Activated CD8-positive, alpha-beta T cell treated with anti-CD3 and anti-CD28 coated beads for 36 hours (primary cell): ENCODE results near the gene VSTM2L. TPM values are rescaled to one million over a fixed set of nuclear protein-coding genes. Genes with fewer than 3 reads are reported as not detected.

Experiments used
- ATAC-seq: fragments of 200-7000 bp; cut with Tn5 transposase; one replicate; pipeline ENCODE4 v1.10.0; 2021; ENCODE audit warnings: mild to moderate bottlenecking, moderate library complexity
- CTCF ChIA-PET: fragments of 350-600 bp; sonication (Branson Sonifier 250); formaldehyde crosslinking; loops from one replicate; lab custom pipeline; 2021; ENCODE audit warnings: antibody characterized with exemption; lab: Charles Lee
- POLR2A ChIA-PET: fragments of 350-600 bp; sonication (Branson Sonifier 250); formaldehyde crosslinking; loops from one replicate; lab custom pipeline; 2021; ENCODE audit warnings: antibody characterized with exemption; lab: Charles Lee
- DNase-seq: peaks from one replicate; pipeline ENCODE4 v3.0.0-alpha.2; 2020
- H3K27ac Mint-ChIP-seq: one replicate; pipeline ENCODE4 v1.8.0; 2021; ENCODE audit warnings: mild to moderate bottlenecking, mixed read lengths
- H3K27me3 Mint-ChIP-seq: one replicate; pipeline ENCODE4 v1.8.0; 2021; ENCODE audit warnings: mixed read lengths
- H3K36me3 Mint-ChIP-seq: one replicate; pipeline ENCODE4 v1.8.0; 2021; ENCODE audit warnings: low read depth, mixed read lengths
- H3K4me1 Mint-ChIP-seq: one replicate; pipeline ENCODE4 v1.8.0; 2021; ENCODE audit warnings: low read depth, mixed read lengths
- H3K4me3 Mint-ChIP-seq: one replicate; pipeline ENCODE4 v1.8.0; 2021; ENCODE audit warnings: mild to moderate bottlenecking, moderate library complexity, mixed read lengths
- H3K9me3 Mint-ChIP-seq: one replicate; pipeline ENCODE4 v1.8.0; 2021; ENCODE audit warnings: mixed read lengths
- intact Hi-C: fragments of 100-400 bp; cut with micrococcal nuclease; formaldehyde crosslinking; loops from one replicate; pipeline ENCODE4 v1.10.0; 2022
- total RNA-seq, 2 experiments: library from RNA; stranded (reverse); gene quantifications; one replicate each; pipeline ENCODE4 v1.2.3, GENCODE V29; 2021
- TF ChIP-seq, protein P1 (sequence below): fragments of 200-600 bp; IDR thresholded peaks from one replicate; pipeline ENCODE4 v1.8.0; 2022; ENCODE audit warnings: antibody characterized with exemption, mild to moderate bottlenecking

Gene VSTM2L
- total RNA-seq, 2 experiments from 2014 or later = not detected

DNA sequence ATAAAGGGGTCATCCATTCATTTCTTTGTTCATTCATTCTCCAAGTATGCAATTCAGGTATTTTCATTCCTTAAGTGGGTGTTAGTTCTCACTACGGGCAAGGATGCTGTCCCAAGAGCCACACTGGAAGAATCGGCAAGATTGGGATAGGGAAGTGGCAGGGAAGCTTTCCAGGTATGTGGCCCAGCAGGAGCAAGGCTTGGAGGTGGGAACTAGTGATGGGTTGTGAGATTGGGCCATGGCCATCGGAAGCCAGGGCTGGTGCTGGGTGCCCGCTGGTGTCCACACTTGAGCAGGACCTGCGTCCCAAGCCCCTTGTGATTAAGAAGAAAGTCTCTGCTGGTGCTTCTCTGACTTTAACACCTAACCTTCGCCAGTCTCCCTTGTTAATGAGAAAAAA is 15.1 kb downstream of the VSTM2L start:
- Mint-ChIP-seq H3K36me3 (no peaks in the 10 kb centered on the region), H3K9me3 (no peaks in the 10 kb centered on the region), H3K4me3 (no peak overlapping the region), H3K27me3 (peaks cover 30% of the 10 kb centered on the region), H3K4me1 (peaks cover 18% of the 10 kb centered on the region), H3K27ac (no peak overlapping the region)
- intact Hi-C loops = no loop called here
- TF ChIP-seq, protein P1, sequence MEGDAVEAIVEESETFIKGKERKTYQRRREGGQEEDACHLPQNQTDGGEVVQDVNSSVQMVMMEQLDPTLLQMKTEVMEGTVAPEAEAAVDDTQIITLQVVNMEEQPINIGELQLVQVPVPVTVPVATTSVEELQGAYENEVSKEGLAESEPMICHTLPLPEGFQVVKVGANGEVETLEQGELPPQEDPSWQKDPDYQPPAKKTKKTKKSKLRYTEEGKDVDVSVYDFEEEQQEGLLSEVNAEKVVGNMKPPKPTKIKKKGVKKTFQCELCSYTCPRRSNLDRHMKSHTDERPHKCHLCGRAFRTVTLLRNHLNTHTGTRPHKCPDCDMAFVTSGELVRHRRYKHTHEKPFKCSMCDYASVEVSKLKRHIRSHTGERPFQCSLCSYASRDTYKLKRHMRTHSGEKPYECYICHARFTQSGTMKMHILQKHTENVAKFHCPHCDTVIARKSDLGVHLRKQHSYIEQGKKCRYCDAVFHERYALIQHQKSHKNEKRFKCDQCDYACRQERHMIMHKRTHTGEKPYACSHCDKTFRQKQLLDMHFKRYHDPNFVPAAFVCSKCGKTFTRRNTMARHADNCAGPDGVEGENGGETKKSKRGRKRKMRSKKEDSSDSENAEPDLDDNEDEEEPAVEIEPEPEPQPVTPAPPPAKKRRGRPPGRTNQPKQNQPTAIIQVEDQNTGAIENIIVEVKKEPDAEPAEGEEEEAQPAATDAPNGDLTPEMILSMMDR = no peak
- CTCF ChIA-PET = interaction anchor here (1.1 kb wide), 1 partner anchor 12 kb away, joined by 4 read pairs; no protein-coding TSS in a partner anchor
- ATAC-seq (no peak), DNase-seq (no peak)
- POLR2A ChIA-PET = no interaction called here

DNA sequence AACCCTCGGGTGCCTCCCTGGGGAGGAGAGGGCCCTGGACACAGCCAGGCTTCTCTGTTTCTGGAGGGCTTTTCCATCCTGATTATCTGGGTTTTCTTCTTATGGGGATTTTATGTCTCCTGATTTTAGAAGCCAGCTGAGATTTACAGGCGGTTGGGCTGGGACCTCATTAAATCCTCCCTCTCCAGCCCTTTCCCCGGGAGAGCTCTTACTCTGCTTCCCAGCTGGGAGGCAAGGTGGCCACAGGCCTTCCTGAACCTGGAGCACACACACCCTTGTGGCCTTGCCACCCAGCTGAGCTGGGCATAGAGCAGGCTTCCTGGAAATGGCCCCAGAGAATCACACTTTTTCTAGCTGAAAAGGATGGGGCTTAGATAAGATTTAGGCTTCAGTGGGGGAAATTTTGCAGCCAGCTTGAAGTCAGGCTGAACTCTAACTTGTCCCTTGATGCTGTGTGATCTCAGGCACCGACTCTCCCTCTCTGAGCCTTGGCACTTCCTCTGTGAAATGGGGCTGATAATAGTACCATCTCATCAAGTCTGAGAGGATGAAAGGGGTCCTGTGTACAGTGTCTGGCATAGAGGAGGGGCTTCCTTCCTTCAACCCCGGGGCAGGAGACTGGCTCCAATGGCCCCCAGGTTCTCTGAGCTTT is 16.6 kb downstream of the VSTM2L start:
- TF ChIP-seq, protein P1 = no peak
- Mint-ChIP-seq H3K4me1 (peaks cover 13% of the 10 kb centered on the region), H3K27me3 (peaks cover 22% of the 10 kb centered on the region), H3K9me3 (no peaks in the 10 kb centered on the region), H3K36me3 (no peaks in the 10 kb centered on the region), H3K27ac (no peak overlapping the region), H3K4me3 (no peak overlapping the region)
- CTCF ChIA-PET = interaction anchor here (1.0 kb wide), 1 partner anchor 153 kb away, joined by 5 read pairs; no protein-coding TSS in a partner anchor
- POLR2A ChIA-PET = interaction anchor here (1.1 kb wide), 2 partner anchors 13 to 17 kb away, joined by 4 to 5 read pairs; no protein-coding TSS in a partner anchor
- DNase-seq = no peak
- no peak for ATAC-seq
- intact Hi-C loops = no loop called here

DNA sequence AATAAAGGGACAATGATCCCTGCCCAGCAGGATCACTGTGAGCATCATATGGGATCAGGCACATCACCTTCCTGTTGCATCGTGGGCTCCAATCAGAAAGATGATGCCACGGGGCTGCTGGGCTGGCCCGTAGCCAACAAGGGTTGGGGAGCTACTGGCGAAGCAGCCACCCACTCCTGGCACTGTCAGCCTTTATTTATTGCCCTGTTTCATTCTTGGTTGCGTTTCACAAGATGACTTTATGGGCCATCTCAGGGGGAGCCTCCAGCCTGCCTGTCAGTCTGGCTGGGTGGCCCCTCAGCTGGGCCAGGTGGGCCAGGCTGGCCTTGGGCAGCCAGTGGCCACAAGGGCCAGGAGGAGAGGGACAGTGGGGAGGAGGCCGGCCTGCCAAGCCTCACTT is 17.3 kb downstream of the VSTM2L start:
- H3K9me3 Mint-ChIP-seq = no peaks in the 10 kb centered on the region
- no peaks in the 10 kb centered on the region for H3K36me3 Mint-ChIP-seq
- no peak overlapping the region for H3K27ac Mint-ChIP-seq
- DNase-seq = peak; percentile 39
- TF ChIP-seq, protein P1 = no peak
- intact Hi-C loops = no loop called here
- no peak overlapping the region for H3K4me3 Mint-ChIP-seq
- peaks cover 8% of the 10 kb centered on the region for H3K4me1 Mint-ChIP-seq
- CTCF ChIA-PET = no interaction called here
- no peak for ATAC-seq
- POLR2A ChIA-PET = no interaction called here
- peaks cover 18% of the 10 kb centered on the region for H3K27me3 Mint-ChIP-seq

DNA sequence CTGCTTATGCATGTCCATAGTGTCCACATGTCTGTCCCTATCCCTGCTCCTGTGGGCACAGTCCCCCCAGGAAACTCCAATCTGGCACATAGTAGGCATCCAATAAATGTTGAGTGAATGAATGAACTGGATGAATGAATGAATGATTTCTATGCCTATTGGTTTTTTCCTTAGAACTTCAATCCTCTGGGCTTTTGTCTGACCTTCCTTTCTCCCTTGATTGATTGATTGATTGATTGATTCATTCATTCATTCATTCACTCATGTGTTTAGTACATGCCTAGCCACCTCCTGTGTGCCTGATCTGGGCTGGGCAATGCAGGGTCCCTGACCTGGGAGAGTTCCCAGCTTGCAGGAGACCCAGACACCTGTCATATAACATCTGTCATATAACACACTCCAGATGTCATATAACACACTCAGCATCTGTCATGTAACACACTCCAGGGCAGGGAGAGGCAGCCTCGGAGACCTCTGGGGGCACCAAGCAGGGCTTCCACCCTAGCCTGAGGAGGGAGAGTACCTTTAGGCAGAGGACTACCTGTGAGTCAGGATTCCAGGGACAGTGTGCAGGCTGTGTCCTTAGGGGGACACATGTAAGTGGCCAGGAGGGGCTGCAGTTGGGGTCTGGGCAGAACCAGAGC is 17.9 kb downstream of the VSTM2L start:
- Mint-ChIP-seq H3K27ac (no peak overlapping the region), H3K27me3 (peaks cover 16% of the 10 kb centered on the region), H3K36me3 (no peaks in the 10 kb centered on the region), H3K4me3 (no peak overlapping the region), H3K4me1 (peaks cover 8% of the 10 kb centered on the region), H3K9me3 (no peaks in the 10 kb centered on the region)
- no peak for ATAC-seq
- TF ChIP-seq, protein P1 = no peak
- CTCF ChIA-PET = no interaction called here
- no peak for DNase-seq
- POLR2A ChIA-PET = no interaction called here
- intact Hi-C loops = no loop called here

DNA sequence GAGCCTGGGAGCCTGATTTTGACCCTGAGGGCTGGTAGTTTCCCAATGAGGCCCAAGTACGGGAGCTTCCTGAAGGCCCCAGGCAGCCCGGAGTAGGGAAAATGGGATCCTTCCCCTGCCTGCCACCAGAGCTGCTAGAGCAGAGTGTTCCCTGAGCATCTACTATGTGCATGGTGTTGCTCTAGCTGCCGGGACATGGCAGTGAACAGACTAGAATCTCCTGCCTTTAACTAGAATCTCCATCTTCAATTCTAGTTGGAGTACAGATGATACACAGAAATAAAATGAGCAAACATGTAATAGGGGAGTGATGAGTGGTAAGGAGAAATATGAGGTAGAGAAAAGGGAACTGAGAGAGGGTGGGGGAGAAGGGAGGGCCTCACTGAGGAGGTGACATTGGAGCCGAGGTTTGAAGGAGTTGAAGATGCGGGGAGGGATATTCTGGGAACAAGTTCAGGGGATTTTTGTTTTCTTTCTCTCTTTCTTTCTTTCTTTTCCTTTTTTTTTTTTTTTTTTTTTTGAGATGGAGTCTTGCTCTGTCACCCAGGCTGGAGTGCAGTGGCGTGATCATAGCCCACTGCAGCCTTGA is 18.5 kb downstream of the VSTM2L start:
- Mint-ChIP-seq H3K9me3 (no peaks in the 10 kb centered on the region), H3K4me3 (no peak overlapping the region)
- CTCF ChIA-PET = no interaction called here

More for the DNA sequence above, 18.5 kb downstream of the VSTM2L start:
- Mint-ChIP-seq H3K27ac (no peak overlapping the region), H3K4me1 (peaks cover 8% of the 10 kb centered on the region), H3K36me3 (no peaks in the 10 kb centered on the region), H3K27me3 (peaks cover 12% of the 10 kb centered on the region)
- POLR2A ChIA-PET = no interaction called here
- intact Hi-C loops = no loop called here
- ATAC-seq = peak; percentile 22
- TF ChIP-seq, protein P1 = no peak
- DNase-seq = no peak
